ENCODE results near the gene TMEM179B. TPM values are rescaled to one million over a fixed set of nuclear protein-coding genes. Genes with fewer than 3 reads are reported as not detected.

Gene TMEM179B
- polyA plus RNA-seq, 1 donor (not counting 4 experiments of a cell fraction or from before 2014, with no cell fraction given) = 35.4 TPM

DNA sequence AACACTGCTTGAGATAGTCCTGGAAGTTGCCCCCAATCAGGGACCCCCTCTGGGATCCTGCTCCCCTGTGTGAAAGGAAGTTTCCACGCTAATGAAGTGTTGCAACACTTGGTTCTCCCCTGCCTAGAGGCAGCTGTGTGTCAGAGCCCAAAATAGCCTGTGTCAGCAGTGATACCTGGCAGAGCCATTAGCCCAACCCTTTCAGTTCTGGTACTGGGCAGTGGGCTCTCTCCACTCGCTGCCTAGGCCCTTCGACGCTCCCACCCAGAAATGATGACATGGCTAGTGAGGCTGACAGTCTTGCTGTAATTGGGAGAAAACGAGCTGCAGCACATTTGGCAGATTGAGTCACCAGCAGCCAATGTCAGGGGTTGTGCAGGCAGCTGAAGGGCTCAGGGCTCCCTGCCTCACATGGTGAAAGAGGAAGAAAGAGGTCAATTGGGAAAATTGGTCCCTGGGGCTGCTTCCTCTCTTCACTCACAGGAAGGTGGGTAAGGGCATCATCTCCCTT is 19.5 kb downstream of the TMEM179B start:
- no peaks in the 10 kb centered on the region for H3K27me3 ChIP-seq (ENCODE audit: control insufficient read depth, extremely low read depth, insufficient read depth, low read length)
- no peak for FAIRE-seq
- dilution Hi-C loops (cut with MboI; ENCODE audit: extremely low pct_ligation_motif_present, low sequenced_read_pairs) = no loop called here
- H3K79me2 ChIP-seq (ENCODE audit: control insufficient read depth, insufficient read depth, low read length) = peaks cover 22% of the 10 kb centered on the region
- TF ChIP-seq, protein P1, sequence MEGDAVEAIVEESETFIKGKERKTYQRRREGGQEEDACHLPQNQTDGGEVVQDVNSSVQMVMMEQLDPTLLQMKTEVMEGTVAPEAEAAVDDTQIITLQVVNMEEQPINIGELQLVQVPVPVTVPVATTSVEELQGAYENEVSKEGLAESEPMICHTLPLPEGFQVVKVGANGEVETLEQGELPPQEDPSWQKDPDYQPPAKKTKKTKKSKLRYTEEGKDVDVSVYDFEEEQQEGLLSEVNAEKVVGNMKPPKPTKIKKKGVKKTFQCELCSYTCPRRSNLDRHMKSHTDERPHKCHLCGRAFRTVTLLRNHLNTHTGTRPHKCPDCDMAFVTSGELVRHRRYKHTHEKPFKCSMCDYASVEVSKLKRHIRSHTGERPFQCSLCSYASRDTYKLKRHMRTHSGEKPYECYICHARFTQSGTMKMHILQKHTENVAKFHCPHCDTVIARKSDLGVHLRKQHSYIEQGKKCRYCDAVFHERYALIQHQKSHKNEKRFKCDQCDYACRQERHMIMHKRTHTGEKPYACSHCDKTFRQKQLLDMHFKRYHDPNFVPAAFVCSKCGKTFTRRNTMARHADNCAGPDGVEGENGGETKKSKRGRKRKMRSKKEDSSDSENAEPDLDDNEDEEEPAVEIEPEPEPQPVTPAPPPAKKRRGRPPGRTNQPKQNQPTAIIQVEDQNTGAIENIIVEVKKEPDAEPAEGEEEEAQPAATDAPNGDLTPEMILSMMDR (optimal IDR thresholded peaks at IDR 0.05 in 1 of 3, IDR thresholded peaks at IDR 0.05 in 1 of 3, conservative IDR thresholded peaks at IDR 0.05 in 1 of 3; ENCODE audit: extremely low read depth in 1 of 3, insufficient read depth in 2 of 3, low read length in 3 of 3) = no peak
- no peak for TF ChIP-seq EZH2 (IDR thresholded peaks at IDR 0.05; ENCODE audit: low read length)
- peaks cover 20% of the 10 kb centered on the region for H3K4me1 ChIP-seq (ENCODE audit: control insufficient read depth, extremely low read depth, insufficient read depth, low read length)
- peak overlapping the region; percentile 96 for H3K9ac ChIP-seq (ENCODE audit: control insufficient read depth, extremely low read depth, insufficient read depth, low read length)
- no peak for DNase-seq (ENCODE audit: low read depth, low spot score)
- H3K27ac ChIP-seq (ENCODE audit: control insufficient read depth, insufficient read depth, low read length) = peak overlapping the region; percentile 80
- peaks cover 6 to 18% of the 10 kb centered on the region in 2 experiments for H3K36me3 ChIP-seq (ENCODE audit: control insufficient read depth in 2 of 2, extremely low read depth in 1 of 2, insufficient read depth in 2 of 2, low read length in 2 of 2)
- H3K4me2 ChIP-seq (ENCODE audit: control insufficient read depth, extremely low read depth, insufficient read depth, low read depth, low read length) = peak overlapping the region; percentile 98
- no peaks in the 10 kb centered on the region for H3K9me1 ChIP-seq (ENCODE audit: control insufficient read depth, extremely low read depth, insufficient read depth, low read length)
- no peaks in the 10 kb centered on the region for H3K9me3 ChIP-seq (ENCODE audit: control insufficient read depth, low read depth, low read length)
- no peak overlapping the region for H2AFZ ChIP-seq (ENCODE audit: control insufficient read depth, low read length)
- H3K4me3 ChIP-seq (ENCODE audit: control insufficient read depth in 2 of 3, extremely low read depth in 1 of 3, insufficient read depth in 2 of 3, low read depth in 1 of 3, low read length in 3 of 3) = peak overlapping the region in 1 of 3 experiments; percentile 99
- peaks cover 6% of the 10 kb centered on the region for H4K20me1 ChIP-seq (ENCODE audit: control insufficient read depth, extremely low read depth, insufficient read depth, low read length)

DNA sequence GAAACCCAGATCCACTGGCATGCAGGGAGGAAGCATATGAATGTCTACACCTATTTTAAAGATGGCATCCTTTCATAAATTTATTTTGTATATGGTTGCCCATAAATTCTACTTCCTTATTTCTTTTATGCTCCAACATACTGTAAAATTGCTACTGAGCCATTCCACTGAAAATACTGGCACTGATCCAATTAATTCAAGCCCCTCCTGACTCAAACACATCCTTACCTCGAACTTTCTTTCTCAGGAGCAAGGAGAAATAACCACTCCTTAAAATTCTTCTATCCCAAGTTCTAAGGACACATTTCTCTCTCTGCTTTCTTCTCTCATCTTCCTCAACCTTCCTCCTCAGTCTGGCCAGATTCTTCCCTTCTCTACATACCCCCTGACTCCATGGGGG is 23.5 kb downstream of the TMEM179B start:
- dilution Hi-C loops (cut with MboI; ENCODE audit: extremely low pct_ligation_motif_present, low sequenced_read_pairs) = no loop called here
- Histone ChIP-seq H3K4me3 (ENCODE audit: control insufficient read depth in 2 of 3, extremely low read depth in 1 of 3, insufficient read depth in 2 of 3, low read depth in 1 of 3, low read length in 3 of 3) (no peak overlapping the region), H3K79me2 (ENCODE audit: control insufficient read depth, insufficient read depth, low read length) (no peaks in the 10 kb centered on the region), H3K4me1 (ENCODE audit: control insufficient read depth, extremely low read depth, insufficient read depth, low read length) (peaks cover 12% of the 10 kb centered on the region), H3K9me3 (ENCODE audit: control insufficient read depth, low read depth, low read length) (no peaks in the 10 kb centered on the region), H3K9ac (ENCODE audit: control insufficient read depth, extremely low read depth, insufficient read depth, low read length) (no peak overlapping the region), H3K4me2 (ENCODE audit: control insufficient read depth, extremely low read depth, insufficient read depth, low read depth, low read length) (no peak overlapping the region), H3K27ac (ENCODE audit: control insufficient read depth, insufficient read depth, low read length) (no peak overlapping the region), H3K36me3 (ENCODE audit: control insufficient read depth in 2 of 2, extremely low read depth in 1 of 2, insufficient read depth in 2 of 2, low read length in 2 of 2) (peaks cover 0 to 4% of the 10 kb centered on the region in 2 experiments), H3K9me1 (ENCODE audit: control insufficient read depth, extremely low read depth, insufficient read depth, low read length) (no peaks in the 10 kb centered on the region), H4K20me1 (ENCODE audit: control insufficient read depth, extremely low read depth, insufficient read depth, low read length) (no peaks in the 10 kb centered on the region), H3K27me3 (ENCODE audit: control insufficient read depth, extremely low read depth, insufficient read depth, low read length) (no peaks in the 10 kb centered on the region), H2AFZ (ENCODE audit: control insufficient read depth, low read length) (no peak overlapping the region)
- DNase-seq (ENCODE audit: low read depth, low spot score) (no peak), FAIRE-seq (no peak)
- TF ChIP-seq EZH2 (IDR thresholded peaks at IDR 0.05; ENCODE audit: low read length) = no peak
- TF ChIP-seq, protein P1 (optimal IDR thresholded peaks at IDR 0.05 in 1 of 3, IDR thresholded peaks at IDR 0.05 in 1 of 3, conservative IDR thresholded peaks at IDR 0.05 in 1 of 3; ENCODE audit: extremely low read depth in 1 of 3, insufficient read depth in 2 of 3, low read length in 3 of 3) = no peak
